SKM-1 treated with dmso at 0.1 percent for 144 hours (cell line): ENCODE results near the gene PPP3CA.
"Not testable (repeated sequence)": the region's sequence is repeated elsewhere in the genome, so short reads cannot be mapped to it uniquely, and the experiment has no call there.

ENCODE experiments used
- DNase-seq: peaks from one replicate; lab custom pipeline; 2025; ENCODE audit not compliant: unreplicated experiment; lab: John Stamatoyannopoulos, UW

PPP3CA gene

DNA sequence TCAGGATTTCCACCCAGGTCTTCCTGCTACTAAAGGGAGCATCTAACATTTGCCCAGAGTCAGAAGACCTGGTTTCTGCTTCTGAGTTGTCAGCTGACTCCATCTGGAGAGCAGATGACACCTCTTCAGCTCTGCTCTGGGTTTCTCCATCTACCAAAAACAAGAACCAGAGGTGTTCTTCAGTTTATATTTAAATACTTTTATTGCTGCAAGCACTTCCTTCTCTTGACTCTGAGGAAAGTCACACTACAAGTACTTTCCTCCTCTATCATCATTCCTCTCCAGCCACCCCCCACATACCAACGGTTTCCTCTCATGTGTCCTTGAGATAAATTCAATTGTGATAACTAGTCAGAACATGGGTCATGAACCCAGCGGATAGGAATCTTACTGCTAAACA, 88.4 kb downstream of the PPP3CA start:
- DNase-seq, result no peak

DNA sequence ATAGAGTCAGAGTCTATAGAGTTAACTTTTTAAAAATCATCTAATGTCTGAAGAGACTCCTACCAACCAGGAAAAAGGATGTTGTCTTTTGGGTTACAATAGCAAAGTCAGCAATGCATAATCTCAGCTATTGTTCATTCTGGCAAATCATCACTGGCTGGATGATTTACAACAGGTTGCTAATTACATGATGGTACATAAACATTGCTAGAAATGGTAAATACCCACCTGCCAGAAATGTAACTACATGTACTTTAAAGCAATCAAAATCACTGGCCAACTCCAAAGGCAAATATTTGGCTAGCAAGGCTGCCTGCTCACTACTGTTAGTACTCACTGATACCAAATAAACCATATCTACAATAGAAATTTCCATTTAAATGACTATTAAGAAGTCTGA, 91.1 kb downstream of the PPP3CA start:
- no peak for DNase-seq

DNA sequence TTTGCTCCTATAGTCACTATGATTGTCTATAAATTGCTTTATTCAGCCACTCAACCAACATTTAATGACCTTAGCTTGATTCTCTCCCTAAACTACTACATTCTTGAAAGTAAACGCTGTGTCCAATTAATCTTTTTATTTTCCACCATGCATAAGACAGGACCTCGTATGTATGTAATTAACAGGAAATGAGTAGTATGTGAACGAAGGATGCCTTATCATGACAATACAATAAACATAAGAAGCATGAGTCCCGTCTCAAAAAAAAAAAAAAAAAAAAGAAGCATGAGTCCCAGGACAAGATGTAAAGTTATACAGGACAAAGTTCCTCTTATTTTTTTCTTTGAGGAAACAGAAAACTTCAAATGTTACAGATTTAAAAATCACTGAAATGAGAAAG, 92.5 kb downstream of the PPP3CA start:
- no peak for DNase-seq

DNA sequence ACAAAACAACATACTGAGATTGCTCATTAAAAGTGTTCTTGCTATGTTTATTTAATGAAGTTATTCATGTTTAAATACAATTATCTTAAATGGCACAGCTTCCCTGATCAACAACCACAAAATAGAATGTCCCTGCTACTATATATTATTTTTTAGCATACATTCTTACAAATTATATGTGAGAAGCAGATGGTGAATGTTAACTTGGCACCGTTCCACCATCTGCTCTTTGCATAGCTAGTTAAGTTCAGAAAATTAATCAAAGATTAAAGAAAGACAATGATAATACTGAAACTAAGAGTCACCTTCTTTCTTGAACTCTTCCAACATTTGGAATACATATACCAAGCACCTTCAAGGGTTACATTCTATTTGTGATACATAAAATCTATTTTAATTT, 94.2 kb downstream of the PPP3CA start:
- no peak for DNase-seq

DNA sequence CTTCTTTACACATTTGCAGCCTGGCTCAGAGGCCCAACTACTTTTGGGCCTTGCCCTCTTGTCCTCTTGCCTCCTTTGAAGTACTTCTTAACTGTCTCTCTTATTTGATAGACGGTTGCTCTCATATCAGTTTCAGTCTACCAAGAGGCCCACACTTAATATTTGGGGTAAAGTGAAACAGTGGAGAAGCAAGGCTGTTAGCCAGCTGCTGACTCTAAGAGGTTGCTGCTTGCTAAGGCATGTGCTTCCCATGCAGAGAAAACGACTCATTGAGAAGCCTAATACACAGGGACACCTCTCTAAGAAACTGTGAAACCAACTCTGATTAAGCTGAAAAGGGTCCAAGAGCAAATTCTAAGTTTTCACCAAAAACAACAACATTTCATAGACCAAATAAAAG, 94.6 kb downstream of the PPP3CA start:
- no peak for DNase-seq

DNA sequence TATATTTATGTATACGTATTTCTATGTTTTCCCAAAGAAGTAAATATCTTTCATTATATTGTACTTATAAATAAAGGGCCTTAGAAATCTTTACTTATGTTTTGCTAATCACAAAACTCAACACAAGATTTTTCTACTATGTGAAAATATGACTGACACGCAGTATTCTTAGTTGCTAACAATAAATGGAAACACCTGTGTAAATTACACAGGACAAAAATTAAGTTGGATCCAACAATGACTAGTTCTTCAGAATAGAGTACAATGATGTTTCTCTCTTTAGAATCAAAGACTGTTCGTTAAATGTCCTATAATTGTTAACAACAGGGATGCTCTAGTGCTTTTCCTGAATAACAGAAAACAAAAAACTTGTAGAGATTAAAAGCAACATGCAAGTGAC, 96.1 kb downstream of the PPP3CA start:
- DNase-seq, result no peak

DNA sequence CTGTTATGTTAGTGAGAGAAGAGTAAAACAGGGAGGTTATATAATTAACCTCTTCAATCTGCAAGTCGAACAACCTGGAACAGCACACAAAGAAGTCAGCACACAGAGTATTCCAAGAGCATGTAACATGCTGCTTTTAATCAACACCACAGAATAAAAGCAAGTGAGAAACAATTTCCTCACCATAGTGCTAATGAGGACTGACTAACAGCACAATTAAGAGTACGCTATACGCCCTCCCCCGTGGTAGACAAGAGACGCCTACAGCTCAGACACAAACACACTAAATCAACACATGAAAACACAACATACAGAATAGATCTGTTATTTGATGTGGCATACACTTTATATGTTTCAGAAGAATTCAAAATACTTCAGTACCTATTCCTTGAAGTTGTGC, 103.0 kb downstream of the PPP3CA start:
- no peak for DNase-seq

DNA sequence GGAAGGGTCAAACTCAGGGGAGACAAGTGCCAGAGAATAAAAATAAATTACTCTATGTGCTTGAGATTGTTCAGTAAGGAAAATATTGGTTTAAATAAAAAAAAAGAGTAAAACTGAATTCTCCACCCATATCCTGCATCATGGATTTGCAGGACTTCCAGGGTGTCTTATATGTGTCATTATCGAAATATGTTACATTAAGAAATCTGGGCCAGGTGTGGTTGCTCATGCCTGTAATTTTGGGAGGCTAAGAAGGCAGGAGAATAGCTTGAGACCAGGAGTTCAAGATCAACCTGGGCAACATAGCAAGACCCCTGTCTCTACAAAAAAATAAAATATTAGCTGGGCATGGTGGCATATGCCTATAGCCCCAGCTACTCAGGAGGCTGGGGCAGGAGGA, 104.9 kb downstream of the PPP3CA start:
- no peak for DNase-seq

DNA sequence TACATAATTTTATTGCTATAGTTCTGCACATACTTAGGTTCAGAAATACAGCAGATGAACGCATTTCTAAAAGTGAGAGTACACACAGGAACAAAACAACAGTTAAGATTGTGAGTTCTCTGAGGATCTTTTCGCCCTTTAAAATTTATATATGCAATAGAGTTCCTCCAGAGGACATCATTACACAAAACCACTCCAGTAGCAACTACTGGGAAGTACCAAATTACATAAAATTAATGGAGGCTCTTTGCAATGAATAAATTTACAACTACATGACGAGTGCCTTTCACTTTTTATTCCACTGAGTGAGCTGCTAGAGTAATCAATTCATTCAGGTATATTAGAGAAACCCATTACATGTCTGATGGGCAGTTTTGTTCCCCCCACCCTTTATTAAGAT, 107.2 kb downstream of the PPP3CA start:
- DNase-seq, result no peak

DNA sequence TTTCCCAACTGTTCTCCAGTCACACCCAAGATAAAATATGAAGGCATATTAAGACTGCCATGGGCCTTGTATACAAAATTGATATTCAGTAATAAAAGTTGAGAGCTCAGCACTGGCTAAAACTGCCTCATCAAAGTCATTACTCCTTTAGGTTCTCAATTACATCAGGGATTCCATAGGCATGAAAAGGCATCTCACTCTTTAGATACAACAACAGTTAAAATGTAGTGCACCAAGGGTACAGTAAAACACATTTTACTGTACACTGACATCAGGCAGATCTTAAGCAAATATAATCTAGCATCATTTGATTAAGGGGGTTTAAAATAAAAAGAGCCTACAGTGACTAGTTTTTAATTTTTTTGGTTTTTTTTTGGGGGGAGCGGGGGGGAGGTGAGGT, 107.7 kb downstream of the PPP3CA start:
- DNase-seq, result no peak

DNA sequence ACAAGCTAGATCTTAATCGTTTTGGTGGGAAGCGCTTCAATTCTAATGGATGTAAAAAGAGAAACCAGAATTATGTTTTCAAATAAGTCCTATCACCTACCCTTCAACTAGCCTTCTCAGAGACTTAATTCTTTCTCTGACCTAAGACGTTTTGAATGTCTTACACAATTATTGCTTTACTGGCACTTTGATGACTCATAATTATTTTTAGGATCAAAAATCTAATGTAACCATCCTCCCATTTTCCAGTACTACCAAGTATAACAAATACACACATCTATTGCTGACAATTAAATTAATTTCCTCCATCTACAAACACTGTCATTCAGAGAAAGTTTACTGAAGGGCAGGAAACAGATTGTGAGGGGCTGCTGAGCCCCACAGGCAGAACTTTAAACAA, 108.6 kb downstream of the PPP3CA start:
- no peak for DNase-seq

DNA sequence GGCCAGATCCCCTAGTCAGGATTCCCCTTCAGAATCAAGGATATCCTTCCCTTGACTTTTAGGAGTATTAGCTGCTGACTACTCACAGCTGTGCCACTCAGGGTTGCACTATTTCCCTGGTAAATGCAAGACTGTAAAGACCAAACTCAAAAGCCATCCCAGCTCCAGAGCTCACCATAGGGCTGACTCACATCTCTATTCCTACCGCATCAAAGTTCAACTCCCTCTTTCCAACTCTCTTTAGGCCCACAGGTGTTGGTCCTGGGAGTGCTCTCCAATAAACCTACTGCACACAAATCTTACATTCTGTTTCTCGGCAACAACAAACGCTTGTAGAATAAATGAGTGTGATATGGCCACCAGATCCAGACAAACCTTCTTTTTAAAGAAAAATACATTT, 109.6 kb downstream of the PPP3CA start:
- no peak for DNase-seq

DNA sequence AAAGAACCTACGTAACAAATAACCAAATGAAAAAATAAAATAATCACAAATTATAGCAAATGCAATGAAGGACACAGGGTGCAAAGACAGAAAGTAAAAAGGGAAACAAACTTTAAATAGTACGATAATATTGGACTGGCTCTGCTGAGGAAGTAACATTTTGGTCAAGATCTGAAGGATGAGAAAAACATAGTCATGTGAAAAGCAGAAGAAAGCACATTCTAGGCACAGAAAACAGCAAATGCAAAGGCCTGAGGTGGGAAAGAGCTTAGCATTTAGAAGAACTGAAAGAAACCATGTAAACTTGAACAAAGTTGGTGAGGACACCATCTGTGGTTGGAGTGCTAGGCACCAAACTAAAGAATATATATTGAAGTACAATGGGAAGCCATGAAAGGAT, 111.2 kb downstream of the PPP3CA start:
- peak; percentile 13 for DNase-seq

DNA sequence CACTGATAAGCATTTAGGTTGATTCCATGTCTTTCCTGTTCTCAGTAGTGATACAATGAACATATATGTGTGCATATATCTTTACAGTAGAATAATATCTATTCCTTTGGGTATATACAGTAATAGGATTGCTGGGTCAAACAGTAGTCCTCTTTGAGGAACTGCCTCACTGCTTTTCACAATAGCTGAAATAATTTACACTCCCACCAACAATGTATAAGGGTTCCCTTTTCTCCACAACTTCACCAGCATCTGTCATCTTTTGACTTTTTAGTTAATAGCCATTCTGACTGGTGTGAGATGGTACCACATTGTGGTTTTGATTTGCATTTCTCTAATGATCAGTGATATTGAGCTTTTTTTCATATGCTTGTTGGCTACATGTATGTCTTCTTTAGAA, 113.2 kb downstream of the PPP3CA start:
- not testable (repeated sequence) for DNase-seq

DNA sequence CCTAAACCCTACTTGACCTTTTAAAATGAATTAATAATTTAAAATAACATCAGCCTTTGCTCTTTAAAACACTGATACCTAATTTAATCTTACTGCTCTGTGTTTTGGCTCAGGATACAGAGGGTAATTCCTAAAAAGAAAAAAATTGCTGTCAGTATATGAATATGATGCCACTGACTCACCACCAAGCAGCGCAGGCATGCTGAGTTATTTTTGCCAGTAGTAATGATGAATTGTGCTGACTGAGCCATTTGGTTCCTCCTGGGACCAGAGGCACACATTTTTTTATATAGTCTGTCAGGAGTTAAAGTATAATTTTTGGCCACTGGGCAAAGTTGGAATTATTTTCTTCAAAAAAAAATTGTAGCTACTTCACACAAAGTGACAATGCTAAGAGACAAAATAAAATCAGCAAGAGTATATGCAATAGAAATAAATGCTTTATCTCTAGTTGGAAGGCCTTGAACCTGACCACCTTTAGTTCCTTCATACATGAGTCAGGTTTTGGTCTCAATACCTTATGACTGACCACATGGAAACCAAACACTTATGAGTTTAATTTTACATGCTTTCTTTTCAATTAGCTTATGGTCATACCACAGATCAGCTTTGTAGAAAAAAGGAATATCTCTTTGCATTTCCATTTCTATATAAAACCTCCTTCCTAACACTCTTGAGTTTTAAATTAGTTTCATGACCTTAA, 115.1 kb downstream of the PPP3CA start:
- DNase-seq, result no peak

DNA sequence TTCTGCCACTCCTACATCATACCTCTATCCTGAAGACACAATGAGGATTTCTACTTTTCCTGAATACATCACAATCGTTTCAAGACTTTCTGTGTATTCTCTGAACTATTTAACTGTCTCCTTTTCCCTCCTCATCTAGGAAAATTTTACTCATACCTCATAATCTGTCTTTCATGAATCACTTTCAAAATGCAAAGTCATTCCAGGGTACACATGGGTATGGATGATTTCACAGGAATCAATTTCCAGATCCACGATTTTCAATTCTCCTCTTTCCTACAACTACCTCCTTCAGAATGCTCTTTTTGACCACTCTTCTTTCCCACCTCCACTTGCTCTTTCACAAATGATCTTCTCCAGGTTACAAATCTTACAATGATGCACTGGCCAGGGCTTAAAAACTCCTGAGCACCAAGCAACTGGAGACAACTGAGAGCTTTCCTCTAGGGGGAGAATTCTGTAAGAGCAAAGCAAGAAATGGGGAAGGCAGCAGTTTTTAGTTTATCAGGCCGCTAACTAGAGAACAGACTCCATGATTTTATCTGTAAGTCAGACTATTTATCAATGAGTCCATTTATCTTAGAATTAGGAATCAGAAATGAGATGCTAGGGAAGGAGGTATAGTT, 116.4 kb downstream of the PPP3CA start:
- DNase-seq, result no peak

DNA sequence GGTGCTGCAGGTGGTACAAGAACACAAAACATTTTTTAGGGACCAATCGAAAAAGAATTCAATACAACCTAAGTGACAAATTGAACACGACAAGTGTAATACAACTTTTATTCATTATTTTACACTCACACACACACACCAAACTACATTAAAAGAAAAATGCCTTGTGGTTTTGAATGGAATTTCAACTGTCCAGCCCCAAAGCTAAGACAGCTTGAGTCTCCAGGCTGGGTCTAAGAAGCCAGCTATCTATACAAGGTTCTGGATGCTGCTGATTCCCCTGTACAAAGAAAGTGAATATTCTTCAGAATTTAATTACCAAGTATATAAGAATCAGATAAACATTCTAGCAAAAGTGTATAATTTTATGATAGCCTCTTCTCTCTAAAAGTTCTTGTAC, 118.2 kb downstream of the PPP3CA start:
- DNase-seq, result no peak

DNA sequence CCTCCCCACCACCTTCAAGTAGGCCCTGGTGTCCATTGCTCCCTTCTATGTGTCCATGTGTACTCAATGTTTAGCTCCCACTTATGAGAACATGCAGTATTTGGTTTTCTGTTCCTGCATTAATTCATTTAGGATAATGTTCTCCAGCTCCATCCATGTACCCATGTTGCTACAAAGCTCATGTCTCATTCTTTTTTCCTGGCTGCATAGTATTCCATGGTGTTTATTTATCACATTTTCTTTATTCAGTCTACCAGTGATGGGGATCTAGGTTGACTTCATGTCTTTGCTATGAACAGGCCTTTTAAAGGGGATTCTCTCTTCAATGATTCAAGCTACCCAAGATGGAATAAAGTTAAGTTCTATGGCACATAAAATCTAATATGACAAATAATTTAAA, 119.6 kb downstream of the PPP3CA start:
- DNase-seq, result no peak

DNA sequence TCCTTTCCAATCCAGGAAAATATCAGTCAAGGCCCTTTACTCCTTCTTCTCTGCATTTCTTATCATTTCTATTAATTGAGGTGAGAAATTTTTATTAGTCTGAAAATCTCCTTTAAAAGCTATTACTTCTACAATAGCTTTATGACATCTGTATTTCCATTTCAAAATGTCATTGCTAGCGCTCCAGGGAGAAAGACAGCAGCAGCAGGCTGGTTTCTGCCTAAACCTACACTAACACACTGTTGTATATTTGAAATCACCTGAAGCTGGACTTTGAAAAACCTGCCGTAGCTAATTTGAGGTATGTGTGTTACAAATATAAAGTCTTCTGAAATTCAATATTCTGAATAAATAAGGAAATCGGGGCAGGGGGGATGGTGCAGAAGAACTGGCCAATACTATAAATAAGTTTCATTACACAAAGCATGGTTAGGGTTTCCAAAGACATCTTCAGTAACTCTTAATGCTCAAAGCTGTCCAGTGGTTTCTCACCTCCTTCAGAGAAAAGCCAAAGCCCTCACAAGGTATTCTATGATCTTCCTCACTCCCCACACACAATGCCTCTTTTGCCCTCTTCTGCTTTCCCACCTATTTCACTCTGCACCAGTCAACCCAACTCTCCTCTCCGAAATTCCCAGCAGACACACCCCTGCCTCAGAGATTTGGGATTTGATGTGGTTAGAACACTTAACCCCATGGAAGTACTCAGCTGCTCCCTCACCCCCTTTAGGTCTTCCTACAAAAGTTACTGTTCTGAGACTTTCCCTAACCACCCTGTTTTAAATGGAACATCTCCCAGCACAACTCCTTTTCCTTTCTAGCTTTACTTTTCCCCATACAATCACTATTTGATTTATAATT, 122.7 kb downstream of the PPP3CA start:
- no peak for DNase-seq

DNA sequence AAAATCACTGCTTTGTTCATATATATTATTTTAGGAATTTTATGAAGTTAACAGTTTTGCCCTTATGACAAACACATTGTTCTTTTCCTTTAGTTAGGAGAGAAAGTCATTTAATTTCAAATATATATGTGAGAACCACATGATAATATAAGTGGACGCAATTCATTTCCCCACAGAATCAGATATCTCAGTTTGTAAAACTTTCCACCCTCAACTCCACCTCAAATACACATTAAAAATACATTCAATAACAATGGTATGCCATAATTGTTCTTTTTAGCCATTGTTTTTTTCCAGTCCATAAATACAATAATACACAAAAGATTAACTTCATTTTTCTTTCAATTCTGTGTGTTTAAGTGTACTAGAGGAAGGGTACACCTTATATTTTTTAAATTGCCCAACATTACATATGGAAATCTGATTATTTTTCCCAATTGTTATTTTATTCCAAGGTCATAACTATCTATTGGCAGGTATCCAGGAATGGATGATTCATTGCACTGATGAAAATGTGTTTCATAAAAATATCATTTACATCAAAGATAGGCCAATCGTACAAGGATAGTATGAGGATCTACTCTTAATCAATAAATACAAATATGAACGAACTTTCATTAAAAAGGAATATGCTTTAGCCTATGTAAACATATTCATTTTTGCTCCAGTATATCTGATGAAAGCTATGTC, 125.0 kb downstream of the PPP3CA start:
- no peak for DNase-seq

DNA sequence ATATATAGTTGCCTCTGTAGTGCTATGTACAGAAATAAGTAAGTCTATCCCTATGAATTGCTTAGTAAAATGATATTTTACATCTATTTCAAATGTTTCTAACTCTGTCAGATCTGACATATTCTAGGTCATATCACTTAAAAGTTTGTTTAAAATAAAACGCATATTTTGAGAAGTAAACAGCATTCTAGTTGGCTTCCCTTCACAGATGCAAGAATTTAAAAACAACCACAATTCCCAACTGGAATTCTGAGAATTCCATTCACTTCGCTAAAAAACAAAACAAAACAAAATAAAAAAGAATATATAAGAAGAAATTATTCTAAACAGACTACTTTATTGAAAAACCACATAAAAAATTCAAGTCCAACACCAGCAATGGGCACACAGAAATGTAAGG, 126.0 kb downstream of the PPP3CA start:
- no peak for DNase-seq

DNA sequence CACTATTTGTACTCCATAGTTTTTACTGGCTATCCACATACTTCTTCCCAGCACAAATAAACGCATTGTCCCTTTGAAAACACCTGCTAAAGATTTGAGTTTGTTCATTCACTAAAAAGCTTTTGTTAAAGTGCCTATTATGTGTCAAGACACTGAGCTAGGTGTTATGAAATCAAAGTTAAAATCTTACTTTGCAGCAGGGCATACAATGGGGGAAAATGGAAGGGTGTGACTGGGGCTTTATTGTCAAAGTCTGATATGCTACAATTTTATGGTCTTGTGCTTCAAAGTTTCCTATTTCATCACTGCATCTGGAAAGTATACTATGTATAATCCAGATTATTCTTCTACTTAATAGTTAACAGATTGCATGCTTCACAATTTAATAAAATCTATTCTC, 128.4 kb downstream of the PPP3CA start:
- no peak for DNase-seq
